Ovary (tissue), 3 donors: Measurements from ENCODE around the gene GALNT10.

Source experiments
- EP300 ChIP-seq: sonication (generic); formaldehyde crosslinking; IDR thresholded peaks from one replicate; pipeline ENCODE4 v1.6.1; 2017; ENCODE audit warnings: antibody characterized with exemption
- POLR2A ChIP-seq: fragments of 450-650 bp; IDR thresholded peaks from one replicate; pipeline ENCODE4 v1.6.1; 2017; ENCODE audit warnings: antibody characterized with exemption, mild to moderate bottlenecking, moderate library complexity
- TF ChIP-seq, protein P1 (sequence below), 3 donors: fragments of 450-650 bp in 2 of 3; fragments of 200-600 bp in 1 of 3; IDR thresholded peaks; one replicate each; pipeline versions ENCODE4 v1.5.1 to v1.8.0; 2016 to 2022; ENCODE audit warnings: antibody characterized with exemption in 3 of 3, mild to moderate bottlenecking in 1 of 3
- donor health status: DM: no; HTN: no; CAD: no.

DNA sequence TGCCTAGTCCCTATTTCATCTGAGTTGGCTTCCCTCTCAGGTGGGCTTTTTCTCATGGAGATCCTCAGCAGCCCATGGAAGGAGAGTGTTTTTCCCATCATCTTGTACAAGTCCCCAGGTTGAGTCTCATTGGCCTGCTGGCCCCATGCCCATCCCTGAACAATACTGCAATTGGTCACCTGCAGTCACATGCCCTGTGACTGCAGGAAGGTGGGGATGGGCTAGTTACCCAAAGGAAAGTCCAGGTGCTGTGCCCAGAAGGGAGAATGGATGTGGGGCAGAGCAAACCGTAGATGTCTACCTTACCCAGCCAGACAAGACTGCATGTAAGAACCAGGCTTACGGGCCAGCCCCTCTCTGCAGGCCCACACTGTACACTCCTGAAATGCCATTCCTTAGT is 201.3 kb downstream of the GALNT10 start:
- TF ChIP-seq POLR2A, result no peak
- TF ChIP-seq, protein P1, sequence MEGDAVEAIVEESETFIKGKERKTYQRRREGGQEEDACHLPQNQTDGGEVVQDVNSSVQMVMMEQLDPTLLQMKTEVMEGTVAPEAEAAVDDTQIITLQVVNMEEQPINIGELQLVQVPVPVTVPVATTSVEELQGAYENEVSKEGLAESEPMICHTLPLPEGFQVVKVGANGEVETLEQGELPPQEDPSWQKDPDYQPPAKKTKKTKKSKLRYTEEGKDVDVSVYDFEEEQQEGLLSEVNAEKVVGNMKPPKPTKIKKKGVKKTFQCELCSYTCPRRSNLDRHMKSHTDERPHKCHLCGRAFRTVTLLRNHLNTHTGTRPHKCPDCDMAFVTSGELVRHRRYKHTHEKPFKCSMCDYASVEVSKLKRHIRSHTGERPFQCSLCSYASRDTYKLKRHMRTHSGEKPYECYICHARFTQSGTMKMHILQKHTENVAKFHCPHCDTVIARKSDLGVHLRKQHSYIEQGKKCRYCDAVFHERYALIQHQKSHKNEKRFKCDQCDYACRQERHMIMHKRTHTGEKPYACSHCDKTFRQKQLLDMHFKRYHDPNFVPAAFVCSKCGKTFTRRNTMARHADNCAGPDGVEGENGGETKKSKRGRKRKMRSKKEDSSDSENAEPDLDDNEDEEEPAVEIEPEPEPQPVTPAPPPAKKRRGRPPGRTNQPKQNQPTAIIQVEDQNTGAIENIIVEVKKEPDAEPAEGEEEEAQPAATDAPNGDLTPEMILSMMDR (IDR thresholded peaks at IDR 0.05), result no peak
- no peak for TF ChIP-seq EP300
